ENCODE data around the gene USP53. TPM values are rescaled to one million over a fixed set of nuclear protein-coding genes. Genes with fewer than 3 reads are reported as not detected.
"Not testable (repeated sequence)": the region's sequence is repeated elsewhere in the genome, so short reads cannot be mapped to it uniquely, and the experiment has no call there.

The USP53 gene
- total RNA-seq, 2 experiments from 2014 or later = 5.6 to 6.1 TPM

DNA sequence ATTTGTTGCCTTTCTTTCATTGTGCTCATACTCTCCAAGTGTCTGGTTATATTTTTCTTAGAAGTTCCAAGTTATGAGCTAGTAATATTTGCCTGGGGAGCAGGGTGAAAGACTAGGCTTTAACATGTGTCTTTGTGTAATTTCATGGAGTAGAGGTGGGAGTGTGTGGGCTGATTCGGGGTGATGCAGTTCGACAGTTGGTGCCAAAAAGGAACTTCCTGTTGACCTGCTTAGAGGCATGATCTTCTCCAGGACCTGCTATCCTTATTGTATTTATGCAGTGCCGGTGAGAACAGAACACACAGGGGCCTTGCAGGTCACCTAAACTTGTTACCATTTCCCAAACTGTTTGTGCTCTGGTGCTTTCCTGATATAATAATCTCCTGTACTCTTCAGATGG is 21.2 kb downstream of the USP53 start:
- DNase-seq (no peak), ATAC-seq (peak; percentile 29)
- CTCF ChIA-PET = interaction anchor here (1.3 kb wide), 1 partner anchor 20 kb away, joined by 3 read pairs; no protein-coding TSS in a partner anchor
- H3K4me3 Mint-ChIP-seq = peak overlapping the region; percentile 34
- peaks cover 41% of the 10 kb centered on the region for H3K4me1 Mint-ChIP-seq
- peak overlapping the region; percentile 74 for H3K27ac Mint-ChIP-seq
- H3K36me3 Mint-ChIP-seq = peaks cover 22% of the 10 kb centered on the region
- no peaks in the 10 kb centered on the region for H3K27me3 Mint-ChIP-seq
- H3K9me3 Mint-ChIP-seq (ENCODE audit: low read depth) = no peaks in the 10 kb centered on the region

GRCh38 chr4:119237201-119237600 is 24.7 kb downstream of the USP53 start:
- no peak for DNase-seq
- Mint-ChIP-seq H3K4me1 (peaks cover 41% of the 10 kb centered on the region), H3K27me3 (no peaks in the 10 kb centered on the region), H3K27ac (no peak overlapping the region), H3K4me3 (no peak overlapping the region), H3K36me3 (peaks cover 22% of the 10 kb centered on the region), H3K9me3 (ENCODE audit: low read depth) (no peaks in the 10 kb centered on the region)
- CTCF ChIA-PET = interaction anchor here (1.2 to 1.8 kb wide), 2 partner anchors 9 to 195 kb away, joined by 4 read pairs; no protein-coding TSS in a partner anchor
- ATAC-seq = no peak

GRCh38 chr4:119237642-119238041 is 25.1 kb downstream of the USP53 start:
- H3K4me3 Mint-ChIP-seq = no peak overlapping the region
- ATAC-seq (no peak), DNase-seq (no peak)
- peaks cover 40% of the 10 kb centered on the region for H3K4me1 Mint-ChIP-seq
- CTCF ChIA-PET = interaction anchor here (0.7 to 1.8 kb wide), 4 partner anchors 10 to 196 kb away, joined by 3 to 4 read pairs (median 4); partner anchors contain the start of gene USP53
- peak overlapping the region; percentile 35 for H3K27ac Mint-ChIP-seq
- no peaks in the 10 kb centered on the region for H3K9me3 Mint-ChIP-seq (ENCODE audit: low read depth)
- H3K36me3 Mint-ChIP-seq = peaks cover 21% of the 10 kb centered on the region
- H3K27me3 Mint-ChIP-seq = no peaks in the 10 kb centered on the region

GRCh38 chr4:119238068-119238722 is 25.7 kb downstream of the USP53 start:
- ATAC-seq (peak; percentile 91), DNase-seq (peak; percentile 61)
- Mint-ChIP-seq H3K4me3 (no peak overlapping the region), H3K9me3 (ENCODE audit: low read depth) (no peaks in the 10 kb centered on the region), H3K36me3 (peaks cover 21% of the 10 kb centered on the region), H3K27ac (peak overlapping the region; percentile 35), H3K4me1 (peaks cover 36% of the 10 kb centered on the region), H3K27me3 (no peaks in the 10 kb centered on the region)
- CTCF ChIA-PET = interaction anchor here (0.7 to 1.8 kb wide), 4 partner anchors 10 to 196 kb away, joined by 3 to 4 read pairs (median 4); partner anchors contain the start of gene USP53

DNA sequence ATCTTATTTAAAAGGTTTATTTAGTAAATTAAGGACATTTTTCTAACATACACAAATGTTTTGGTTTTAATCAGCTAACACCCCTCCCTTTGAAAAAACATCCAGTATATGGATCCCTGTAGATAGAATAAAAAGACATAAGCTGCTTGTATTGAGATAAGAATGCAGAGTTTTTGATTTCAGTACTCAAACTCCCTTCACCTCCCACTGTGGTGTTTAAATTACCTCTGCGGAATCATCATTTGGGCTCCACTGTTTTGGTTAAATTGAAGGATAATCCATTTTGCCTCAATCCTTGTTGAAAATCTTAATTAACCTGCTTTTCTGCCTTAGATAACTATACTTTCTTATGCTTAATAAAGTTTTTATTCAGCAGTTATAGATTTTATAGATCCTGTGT is 27.6 kb downstream of the USP53 start:
- Mint-ChIP-seq H3K36me3 (peaks cover 16% of the 10 kb centered on the region), H3K4me1 (peaks cover 27% of the 10 kb centered on the region), H3K27ac (no peak overlapping the region), H3K4me3 (no peak overlapping the region), H3K27me3 (no peaks in the 10 kb centered on the region), H3K9me3 (ENCODE audit: low read depth) (no peaks in the 10 kb centered on the region)
- no peak for DNase-seq
- CTCF ChIA-PET = interaction anchor here (1.7 kb wide), 1 partner anchor 27 kb away, joined by 4 read pairs; the partner anchor contains the start of gene USP53
- no peak for ATAC-seq

GRCh38 chr4:119240568-119240967 is 28.1 kb downstream of the USP53 start:
- Mint-ChIP-seq H3K36me3 (peaks cover 14% of the 10 kb centered on the region), H3K4me3 (no peak overlapping the region), H3K9me3 (ENCODE audit: low read depth) (no peaks in the 10 kb centered on the region), H3K27me3 (no peaks in the 10 kb centered on the region), H3K27ac (no peak overlapping the region), H3K4me1 (peaks cover 26% of the 10 kb centered on the region)
- ATAC-seq (no peak), DNase-seq (no peak)
- CTCF ChIA-PET = interaction anchor here (1.7 kb wide), 1 partner anchor 28 kb away, joined by 4 read pairs; the partner anchor contains the start of gene USP53

DNA sequence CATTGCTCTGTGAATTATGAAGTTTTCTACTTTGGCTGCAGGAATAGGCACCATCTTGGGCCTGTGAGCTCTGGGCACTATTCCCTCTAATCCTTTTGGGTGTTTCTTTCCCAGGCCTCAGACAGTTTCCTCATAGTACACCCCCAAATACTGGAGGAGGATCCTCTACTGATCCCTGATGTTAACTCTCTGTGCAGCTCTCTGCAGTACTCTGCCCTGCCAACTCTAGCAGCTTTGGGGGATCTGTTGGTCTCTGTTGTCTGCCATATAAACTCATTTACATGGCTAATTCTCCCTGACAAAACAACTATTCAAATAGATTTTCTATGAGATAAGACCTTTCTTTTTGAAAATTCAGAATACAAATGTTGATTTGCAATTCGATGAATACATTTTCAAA is 29.9 kb downstream of the USP53 start:
- Mint-ChIP-seq H3K36me3 (peaks cover 14% of the 10 kb centered on the region), H3K27ac (no peak overlapping the region), H3K9me3 (ENCODE audit: low read depth) (no peaks in the 10 kb centered on the region), H3K4me1 (peaks cover 12% of the 10 kb centered on the region), H3K4me3 (no peak overlapping the region), H3K27me3 (no peaks in the 10 kb centered on the region)
- DNase-seq (no peak), ATAC-seq (no peak)
- CTCF ChIA-PET = no interaction called here

DNA sequence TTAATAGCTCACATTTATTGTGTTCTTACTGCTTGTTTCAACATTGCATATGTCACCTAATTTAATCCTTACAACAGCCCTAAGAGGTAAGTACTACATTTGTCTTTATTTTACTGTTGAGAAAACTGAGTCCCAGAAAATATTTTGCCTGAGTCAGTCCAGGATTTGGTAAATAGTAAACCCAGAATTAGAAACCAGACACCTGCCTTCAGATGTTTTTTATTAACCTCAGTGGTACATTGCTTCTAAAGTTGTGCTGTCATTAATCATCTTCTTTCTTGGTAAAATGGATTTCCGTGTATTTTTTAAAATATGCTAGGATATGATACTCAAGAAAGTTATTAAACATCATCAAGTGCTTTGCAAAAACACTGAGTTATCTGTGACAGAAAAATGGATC is 31.4 kb downstream of the USP53 start:
- Mint-ChIP-seq H3K4me1 (peaks cover 1% of the 10 kb centered on the region), H3K36me3 (peaks cover 10% of the 10 kb centered on the region), H3K27me3 (no peaks in the 10 kb centered on the region), H3K4me3 (no peak overlapping the region), H3K27ac (no peak overlapping the region), H3K9me3 (ENCODE audit: low read depth) (no peaks in the 10 kb centered on the region)
- no peak for ATAC-seq
- CTCF ChIA-PET = no interaction called here
- DNase-seq = no peak

GRCh38 chr4:119244344-119244743 is 31.8 kb downstream of the USP53 start:
- CTCF ChIA-PET = no interaction called here
- no peak overlapping the region for H3K4me3 Mint-ChIP-seq
- H3K27ac Mint-ChIP-seq = no peak overlapping the region
- ATAC-seq (no peak), DNase-seq (no peak)
- H3K9me3 Mint-ChIP-seq (ENCODE audit: low read depth) = no peaks in the 10 kb centered on the region
- H3K27me3 Mint-ChIP-seq = no peaks in the 10 kb centered on the region
- peaks cover 10% of the 10 kb centered on the region for H3K36me3 Mint-ChIP-seq
- H3K4me1 Mint-ChIP-seq = peaks cover 1% of the 10 kb centered on the region

GRCh38 chr4:119244832-119245231 is 32.3 kb downstream of the USP53 start:
- DNase-seq (no peak), ATAC-seq (no peak)
- no peaks in the 10 kb centered on the region for H3K27me3 Mint-ChIP-seq
- H3K36me3 Mint-ChIP-seq = peaks cover 10% of the 10 kb centered on the region
- no peak overlapping the region for H3K4me3 Mint-ChIP-seq
- no peak overlapping the region for H3K27ac Mint-ChIP-seq
- CTCF ChIA-PET = no interaction called here
- H3K4me1 Mint-ChIP-seq = peaks cover 1% of the 10 kb centered on the region
- H3K9me3 Mint-ChIP-seq (ENCODE audit: low read depth) = no peaks in the 10 kb centered on the region

DNA sequence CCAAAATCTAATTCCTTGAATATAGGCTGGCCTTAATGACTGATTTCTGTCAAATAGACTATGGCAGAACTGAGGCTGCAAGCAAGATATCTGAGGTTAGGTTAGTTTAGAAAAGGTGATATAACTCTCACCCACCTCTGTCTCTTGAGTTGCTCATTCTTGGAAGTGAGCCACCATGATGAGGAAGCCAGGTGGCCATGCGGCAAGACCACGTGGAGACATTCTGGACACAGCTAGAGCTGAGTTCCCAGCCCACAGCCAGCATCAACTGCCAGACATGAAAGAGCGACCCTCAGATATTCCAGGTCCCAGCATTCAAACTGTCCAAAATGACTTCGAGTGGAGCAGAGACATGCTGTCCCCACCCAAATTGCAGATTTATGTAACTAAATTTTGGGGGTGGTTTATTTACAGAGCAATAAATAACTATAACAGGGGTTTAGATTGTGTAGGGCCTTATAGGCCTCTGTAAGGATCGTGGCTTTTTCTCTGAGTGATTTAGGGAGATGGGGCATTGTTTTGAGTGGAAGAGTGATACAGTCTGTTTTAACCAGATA is 33.7 kb downstream of the USP53 start:
- CTCF ChIA-PET = no interaction called here
- H3K36me3 Mint-ChIP-seq = peaks cover 18% of the 10 kb centered on the region
- H3K4me1 Mint-ChIP-seq = peaks cover 1% of the 10 kb centered on the region
- DNase-seq = no peak
- H3K4me3 Mint-ChIP-seq = no peak overlapping the region
- no peak overlapping the region for H3K27ac Mint-ChIP-seq
- no peaks in the 10 kb centered on the region for H3K9me3 Mint-ChIP-seq (ENCODE audit: low read depth)
- H3K27me3 Mint-ChIP-seq = no peaks in the 10 kb centered on the region
- ATAC-seq = no peak

- H3K9me3 Mint-ChIP-seq (ENCODE audit: low read depth) = peaks cover 19% of the 10 kb centered on the region
- CTCF ChIA-PET, H3K4me1 Mint-ChIP-seq, H3K27me3 Mint-ChIP-seq, DNase-seq, H3K4me3 Mint-ChIP-seq, H3K27ac Mint-ChIP-seq, ATAC-seq: not testable (repeated sequence)
- peaks cover 51% of the 10 kb centered on the region for H3K36me3 Mint-ChIP-seq
These were observed 38.5 kb downstream of the USP53 start for GRCh38 chr4:119251037-119251436.

DNA sequence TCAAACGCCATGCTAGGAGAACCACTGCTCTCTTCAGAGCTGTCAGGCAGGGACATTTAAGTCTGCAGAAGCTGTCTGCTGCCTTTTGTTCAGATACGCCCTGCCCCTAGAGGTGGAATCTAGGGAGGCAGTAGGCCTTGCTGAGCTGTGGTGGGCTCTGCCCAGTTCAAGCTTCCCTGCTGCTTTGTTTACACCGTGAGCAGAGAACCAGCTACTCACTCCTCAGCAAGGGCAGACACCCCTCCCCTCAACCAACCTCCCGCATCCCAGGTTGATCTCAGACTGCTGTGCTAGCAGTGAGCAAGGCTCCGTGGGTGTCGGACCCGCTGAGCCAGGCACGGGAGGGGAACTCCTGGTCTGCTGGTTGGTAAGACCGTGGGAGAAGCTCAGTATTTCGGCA is 42.7 kb downstream of the USP53 start:
- CTCF ChIA-PET = not testable (repeated sequence)

DNA sequence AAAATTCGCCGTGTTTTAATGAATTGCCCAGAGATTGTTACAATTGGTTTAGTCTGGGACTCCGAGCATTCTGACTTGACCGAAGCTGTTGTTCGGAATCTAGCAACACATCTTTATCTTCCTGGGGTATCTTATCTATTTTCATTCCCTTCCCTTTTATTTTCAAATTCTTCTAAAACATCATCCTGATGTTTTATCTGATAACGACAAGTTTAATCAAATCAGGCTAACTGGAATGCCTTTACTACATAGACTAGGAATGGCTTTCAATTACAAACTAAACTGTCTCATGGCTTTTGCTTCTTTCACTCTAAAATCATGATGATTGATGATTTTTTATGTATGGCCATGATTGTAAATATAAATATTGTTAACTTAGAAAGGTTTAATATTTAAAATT is 48.0 kb downstream of the USP53 start:
- ATAC-seq (no peak), DNase-seq (no peak)
- peaks cover 22% of the 10 kb centered on the region for H3K36me3 Mint-ChIP-seq
- CTCF ChIA-PET = no interaction called here
- no peak overlapping the region for H3K4me3 Mint-ChIP-seq
- no peaks in the 10 kb centered on the region for H3K9me3 Mint-ChIP-seq (ENCODE audit: low read depth)
- H3K27ac Mint-ChIP-seq = no peak overlapping the region
- H3K4me1 Mint-ChIP-seq = no peaks in the 10 kb centered on the region
- no peaks in the 10 kb centered on the region for H3K27me3 Mint-ChIP-seq

More for the DNA sequence above, 42.7 kb downstream of the USP53 start:
- H3K4me3 Mint-ChIP-seq, H3K27me3 Mint-ChIP-seq, H3K27ac Mint-ChIP-seq, DNase-seq, ATAC-seq, H3K4me1 Mint-ChIP-seq: not testable (repeated sequence)
- peaks cover 19% of the 10 kb centered on the region for H3K9me3 Mint-ChIP-seq (ENCODE audit: low read depth)
- peaks cover 49% of the 10 kb centered on the region for H3K36me3 Mint-ChIP-seq

Measured in activated CD8-positive, alpha-beta memory T cell treated with anti-CD3 and anti-CD28 coated beads, Interleukin-2, amount 10 ng/mL, durations not matched to agents 7 days and 5 days (primary cell).